DOHH2 (cell line): ENCODE data around the gene GPC5.

Experiments
- H3F3A ChIP-seq: fragments of 200-600 bp; sonication (generic), shearing (Covaris generic); 2 replicates; pipeline ENCODE4 v1.6.0; 2016; ENCODE audit warnings: antibody characterized with exemption, mild to moderate bottlenecking; ENCODE audit not compliant: control insufficient read depth, insufficient read depth
- H3K27ac ChIP-seq: fragments of 200-600 bp; sonication (generic); 2 replicates; pipeline ENCODE4 v1.5.1; 2014; ENCODE audit warnings: low read depth, mild to moderate bottlenecking, low read length, moderate library complexity
- H3K27me3 ChIP-seq: fragments of 200-600 bp; sonication (generic); 2 replicates; pipeline ENCODE4 v1.6.1; 2014; ENCODE audit warnings: mild to moderate bottlenecking, low read length, mixed read lengths; ENCODE audit not compliant: control insufficient read depth
- H3K36me3 ChIP-seq: fragments of 200-600 bp; sonication (generic); 2 replicates; pipeline ENCODE4 v1.6.1; 2014; ENCODE audit warnings: mild to moderate bottlenecking, low read length, moderate library complexity, mixed read lengths; ENCODE audit not compliant: control insufficient read depth
- H3K4me1 ChIP-seq: fragments of 200-600 bp; sonication (generic); 2 replicates; pipeline ENCODE4 v1.6.1; 2014; ENCODE audit warnings: mild to moderate bottlenecking, low read length, mixed read lengths; ENCODE audit not compliant: control insufficient read depth
- H3K4me2 ChIP-seq: fragments of 200-600 bp; sonication (generic); 2 replicates; pipeline ENCODE4 v1.6.0; 2014; ENCODE audit warnings: mild to moderate bottlenecking, low read length, moderate library complexity
- H3K4me3 ChIP-seq: fragments of 200-600 bp; sonication (generic); 2 replicates; pipeline ENCODE4 v1.5.1; 2014; ENCODE audit warnings: mild to moderate bottlenecking, low read length, mixed read lengths
- H3K79me2 ChIP-seq: fragments of 200-600 bp; sonication (generic); 2 replicates; pipeline ENCODE4 v1.6.1; 2014; ENCODE audit warnings: mild to moderate bottlenecking, low read length, mixed read lengths; ENCODE audit not compliant: control insufficient read depth
- H3K9me2 ChIP-seq: fragments of 200-600 bp; sonication (generic); replicated peaks from 2 replicates; pipeline ENCODE4 v1.6.1; 2014; ENCODE audit warnings: mild to moderate bottlenecking, low read length, mixed read lengths; ENCODE audit not compliant: control insufficient read depth
- H3K9me3 ChIP-seq: fragments of 200-600 bp; sonication (generic); 2 replicates; pipeline ENCODE4 v1.6.1; 2014; ENCODE audit warnings: antibody characterized with exemption, low read length, mixed read lengths; ENCODE audit not compliant: control insufficient read depth, insufficient read depth
- H4K20me1 ChIP-seq: fragments of 200-600 bp; sonication (generic); 2 replicates; pipeline ENCODE4 v1.6.0; 2014; ENCODE audit warnings: low read depth, mild to moderate bottlenecking, antibody characterized with exemption, low read length, moderate library complexity; ENCODE audit not compliant: control insufficient read depth, insufficient read depth
- CTCF ChIP-seq: fragments of 200-600 bp; sonication (generic); IDR thresholded peaks from one replicate; pipeline ENCODE4 v1.5.1; 2014; ENCODE audit warnings: antibody characterized with exemption, mild to moderate bottlenecking, low read depth, low read length; ENCODE audit not compliant: poor library complexity, severe bottlenecking
- EZH2phosphoT487 ChIP-seq: fragments of 200-600 bp; sonication (generic); IDR thresholded peaks from 2 replicates; pipeline ENCODE4 v1.6.1; 2017; ENCODE audit warnings: borderline replicate concordance, mild to moderate bottlenecking, antibody characterized with exemption, low read length, moderate library complexity, mixed read lengths

GPC5 gene

DNA sequence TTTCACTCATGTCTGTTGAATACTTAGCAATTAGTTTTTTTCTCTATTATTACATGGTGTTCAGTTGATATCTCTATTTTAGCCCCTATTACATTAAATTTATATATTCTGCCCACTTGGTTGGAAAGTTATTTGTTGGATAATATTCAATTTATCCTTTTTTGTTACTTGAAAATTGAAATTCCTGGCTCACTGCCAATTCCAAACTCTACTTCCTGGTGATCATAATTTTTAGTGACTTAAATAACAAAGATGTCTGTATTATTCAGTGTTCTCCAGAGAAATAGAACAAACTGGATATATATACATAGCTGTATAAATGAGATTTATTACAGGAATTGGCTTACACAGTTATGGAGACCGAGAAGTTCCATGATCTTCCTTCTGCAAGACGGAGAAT lies 93.6 kb downstream of the GPC5 start:
- no peak overlapping the region for H3K4me3 ChIP-seq

GRCh38 chr13:91493442-91493841 lies 95.0 kb downstream of the GPC5 start:
- Histone ChIP-seq H3K27me3 (no peaks in the 10 kb centered on the region), H3K4me1 (no peaks in the 10 kb centered on the region), H3K9me3 (no peaks in the 10 kb centered on the region), H4K20me1 (no peaks in the 10 kb centered on the region), H3K4me2 (no peak overlapping the region), H3K79me2 (no peaks in the 10 kb centered on the region), H3F3A (no peaks in the 10 kb centered on the region), H3K4me3 (no peak overlapping the region), H3K27ac (no peak overlapping the region), H3K36me3 (no peaks in the 10 kb centered on the region), H3K9me2 (no peaks in the 10 kb centered on the region)
- TF ChIP-seq EZH2phosphoT487 (no peak), CTCF (no peak)

More for the DNA sequence above, 93.6 kb downstream of the GPC5 start:
- Histone ChIP-seq H3K4me1 (no peaks in the 10 kb centered on the region), H3K79me2 (no peaks in the 10 kb centered on the region), H3F3A (no peaks in the 10 kb centered on the region), H3K9me3 (no peaks in the 10 kb centered on the region), H3K4me2 (no peak overlapping the region), H3K27ac (no peak overlapping the region), H3K9me2 (no peaks in the 10 kb centered on the region), H3K27me3 (no peaks in the 10 kb centered on the region), H4K20me1 (no peaks in the 10 kb centered on the region), H3K36me3 (no peaks in the 10 kb centered on the region)
- TF ChIP-seq CTCF = no peak
- no peak for TF ChIP-seq EZH2phosphoT487

DNA sequence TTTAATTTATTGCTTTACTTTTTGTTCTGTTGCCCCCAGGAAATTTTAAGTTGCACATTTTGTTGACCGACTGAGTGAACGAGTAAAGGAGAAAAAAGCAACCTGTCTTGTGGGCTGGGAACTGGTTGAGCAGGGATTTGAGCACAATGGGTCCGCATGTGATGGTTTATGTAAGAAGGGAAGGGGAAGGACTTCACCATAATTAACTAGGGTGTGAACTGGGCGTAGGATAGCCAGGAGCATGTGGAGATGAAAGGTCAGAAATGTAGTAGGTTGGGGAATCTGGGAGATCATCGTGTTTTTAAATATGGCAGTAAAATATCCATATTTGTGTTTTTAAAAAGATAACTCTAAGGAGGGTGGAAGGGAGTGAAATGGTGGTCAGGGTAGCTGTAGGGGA lies 99.9 kb downstream of the GPC5 start:
- TF ChIP-seq EZH2phosphoT487 = no peak
- no peak for TF ChIP-seq CTCF
- Histone ChIP-seq H4K20me1 (no peaks in the 10 kb centered on the region), H3K36me3 (no peaks in the 10 kb centered on the region), H3K4me1 (no peaks in the 10 kb centered on the region), H3K4me2 (no peak overlapping the region), H3K9me2 (no peaks in the 10 kb centered on the region), H3K9me3 (no peaks in the 10 kb centered on the region), H3K4me3 (no peak overlapping the region), H3K27ac (no peak overlapping the region), H3K27me3 (no peaks in the 10 kb centered on the region), H3K79me2 (no peaks in the 10 kb centered on the region), H3F3A (no peaks in the 10 kb centered on the region)

DNA sequence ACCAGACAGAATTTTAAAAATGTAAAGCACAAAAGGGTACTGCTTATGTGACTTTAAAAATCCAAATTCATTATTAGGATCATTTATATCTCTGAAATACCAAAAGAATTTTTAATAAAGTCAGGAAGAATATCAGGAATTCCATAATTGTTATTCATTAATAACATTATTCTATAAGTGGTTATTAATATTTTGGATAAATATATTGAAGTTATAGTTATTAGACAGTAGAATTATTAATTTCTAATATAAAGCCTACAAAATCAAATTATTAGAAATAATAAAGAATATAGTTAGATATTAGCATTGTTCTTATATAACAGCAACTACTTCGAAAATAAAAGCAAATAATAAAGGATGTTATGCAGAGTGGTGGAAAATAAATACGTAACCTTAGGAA lies 105.8 kb downstream of the GPC5 start:
- H3K4me1 ChIP-seq = no peaks in the 10 kb centered on the region
- H3K27ac ChIP-seq = no peak overlapping the region
- no peaks in the 10 kb centered on the region for H3K9me2 ChIP-seq
- no peak overlapping the region for H3K4me2 ChIP-seq
- no peaks in the 10 kb centered on the region for H4K20me1 ChIP-seq
- no peaks in the 10 kb centered on the region for H3F3A ChIP-seq
- no peaks in the 10 kb centered on the region for H3K79me2 ChIP-seq
- H3K9me3 ChIP-seq = no peaks in the 10 kb centered on the region
- no peak for TF ChIP-seq EZH2phosphoT487
- TF ChIP-seq CTCF = no peak
- no peaks in the 10 kb centered on the region for H3K36me3 ChIP-seq
- no peaks in the 10 kb centered on the region for H3K27me3 ChIP-seq
- no peak overlapping the region for H3K4me3 ChIP-seq
